Testis (tissue), 3 donors: ENCODE measurements around the gene ZNF438. TPM values are rescaled to one million over a fixed set of nuclear protein-coding genes. Genes with fewer than 3 reads are reported as not detected.
A peak's percentile ranks its signal among the peaks of the same experiment; 100 is the strongest.
"Not testable (repeated sequence)": the region's sequence is repeated elsewhere in the genome, so short reads cannot be mapped to it uniquely, and the experiment has no call there.

Source experiments
- DNase-seq: peaks from one replicate; pipeline ENCODE4 v3.0.0-alpha.2; 2019
- H3K27ac ChIP-seq, 2 donors: fragments of 200-600 bp; sonication (generic); one replicate each; pipeline ENCODE4 v1.5.1; 2019
- H3K27me3 ChIP-seq: fragments of 200-600 bp; sonication (generic); one replicate; pipeline ENCODE4 v1.5.1; 2019
- H3K36me3 ChIP-seq: fragments of 200-600 bp; sonication (generic); one replicate; pipeline ENCODE4 v1.5.1; 2017; ENCODE audit warnings: low read depth; ENCODE audit errors: missing control alignments
- H3K4me1 ChIP-seq: fragments of 200-600 bp; sonication (generic); one replicate; pipeline ENCODE4 v1.5.1; 2019
- H3K4me3 ChIP-seq, 2 donors: fragments of 200-600 bp; sonication (generic); one replicate each; pipeline ENCODE4 v1.5.1; 2017 to 2019
- H3K9me3 ChIP-seq: fragments of 200-600 bp; sonication (generic); one replicate; pipeline ENCODE4 v1.5.1; 2017
- CTCF ChIP-seq, 3 experiments: fragments of 450-650 bp in 2 of 3; fragments of 200-600 bp in 1 of 3; sonication (generic) in 1 of 3; IDR thresholded peaks; one replicate each; pipeline ENCODE4 v1.5.1; 2016 to 2019; ENCODE audit warnings: antibody characterized with exemption in 3 of 3, mild to moderate bottlenecking in 2 of 3, moderate library complexity in 1 of 3
- POLR2A ChIP-seq: fragments of 450-650 bp; IDR thresholded peaks from one replicate; pipeline ENCODE4 v1.6.1; 2017; ENCODE audit warnings: antibody characterized with exemption, mild to moderate bottlenecking, moderate library complexity
- WGBS, 2 donors: methylation state at CpG; one replicate each; pipeline ENCODE4 v1.1.5; 2018; 5-methylcytosine and 5-hydroxymethylcytosine counted together
- intact Hi-C: fragments of 100-400 bp; cut with DNase I; formaldehyde crosslinking; loops from one replicate; pipeline ENCODE4 v1.15.1; 2023; ENCODE audit warnings: low total_unique reads
- polyA plus RNA-seq: library from polyadenylated mRNA; stranded (reverse); fragments of 350-450 nt; fragmentation: Illumina TruSeq; extraction: RNeasy Lipid Tissue Mini Kit (QIAGEN cat#74804); gene quantifications from one replicate; pipeline ENCODE4 v1.2.3, GENCODE V29; 2014; ENCODE audit warnings: low read depth, low replicate concordance; ENCODE audit not compliant: insufficient read depth
- total RNA-seq, 2 donors: library from RNA; depleted of rRNA; stranded (reverse); fragments of >200 nt; gene quantifications; one replicate each; pipeline ENCODE4 v1.2.3, GENCODE V29; 2016

Gene ZNF438
- total and polyA plus RNA-seq, 3 donors from 2014 or later = 15.3 to 17.8 (median 16.2) TPM

DNA sequence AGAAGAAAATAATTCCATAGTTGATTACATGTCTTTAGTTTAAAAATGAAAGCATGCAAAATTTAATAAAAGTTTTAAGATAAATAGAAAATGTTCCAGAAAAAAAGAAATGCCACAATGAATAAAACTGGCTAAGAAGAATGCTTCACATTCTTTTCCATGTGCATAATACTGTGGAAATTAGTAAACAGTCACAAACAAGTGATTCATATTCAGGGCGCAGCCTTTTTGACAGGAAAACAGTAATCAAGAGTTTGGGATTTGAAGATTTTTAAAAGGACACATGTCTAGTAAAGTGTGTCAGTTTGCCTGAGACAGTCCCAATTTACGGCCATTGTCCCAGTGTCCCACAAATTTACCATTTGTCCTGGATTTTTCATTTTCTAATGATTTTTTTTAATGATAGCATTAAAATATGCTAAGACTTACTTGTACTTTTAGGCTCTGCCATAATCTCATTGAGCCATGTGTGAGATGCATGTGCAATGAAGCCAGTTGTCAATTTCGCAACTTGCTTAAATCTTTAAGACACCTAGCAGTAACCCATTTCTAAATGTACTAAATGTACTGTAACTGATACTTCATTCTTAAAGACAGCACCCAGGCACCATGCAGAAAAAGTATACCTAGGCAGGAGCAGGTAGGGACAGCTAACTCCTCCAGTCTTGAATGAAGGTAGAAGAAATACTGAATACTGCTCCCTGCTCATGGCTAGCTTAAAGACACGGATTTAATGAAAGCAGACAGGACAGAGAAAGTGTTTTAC lies 46.9 kb downstream of the ZNF438 start:
- Histone ChIP-seq H3K36me3 (no peaks in the 10 kb centered on the region), H3K27me3 (no peaks in the 10 kb centered on the region), H3K4me3 (no peak overlapping the region), H3K9me3 (no peaks in the 10 kb centered on the region), H3K4me1 (peaks cover 10% of the 10 kb centered on the region), H3K27ac (no peak overlapping the region)
- 86 to 90% methylated on average over 4 of the region's 4 CpGs for WGBS, 2 donors
- no peak for DNase-seq
- intact Hi-C loops = no loop called here
- no peak for TF ChIP-seq POLR2A
- TF ChIP-seq CTCF (IDR thresholded peaks at IDR 0.05) = no peak

DNA sequence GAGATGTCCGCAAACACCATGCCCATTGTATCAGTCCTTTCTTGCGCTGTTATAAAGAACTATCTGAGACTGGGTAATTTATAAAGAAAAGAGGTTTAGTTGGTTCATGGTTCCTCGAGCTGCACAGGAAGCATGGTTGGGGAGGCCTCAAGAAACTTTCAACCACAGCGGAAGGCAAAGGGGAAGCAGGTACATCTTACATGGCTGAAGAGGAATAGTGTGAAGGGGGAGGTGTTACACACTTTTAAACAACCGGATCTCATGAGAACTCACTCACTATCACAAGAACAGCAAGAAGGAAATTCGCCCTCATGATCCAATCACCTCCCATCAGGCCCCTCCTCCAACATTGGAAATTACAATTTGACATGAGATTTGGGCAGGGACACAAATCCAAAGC lies 48.5 kb downstream of the ZNF438 start:
- H3K4me3 ChIP-seq, DNase-seq, H3K9me3 ChIP-seq, H3K27me3 ChIP-seq, intact Hi-C loops, H3K36me3 ChIP-seq, H3K27ac ChIP-seq: not testable (repeated sequence)
- 86 to 95% methylated on average over 6 of the region's 6 CpGs for WGBS, 2 donors
- H3K4me1 ChIP-seq = peaks cover 10% of the 10 kb centered on the region

DNA sequence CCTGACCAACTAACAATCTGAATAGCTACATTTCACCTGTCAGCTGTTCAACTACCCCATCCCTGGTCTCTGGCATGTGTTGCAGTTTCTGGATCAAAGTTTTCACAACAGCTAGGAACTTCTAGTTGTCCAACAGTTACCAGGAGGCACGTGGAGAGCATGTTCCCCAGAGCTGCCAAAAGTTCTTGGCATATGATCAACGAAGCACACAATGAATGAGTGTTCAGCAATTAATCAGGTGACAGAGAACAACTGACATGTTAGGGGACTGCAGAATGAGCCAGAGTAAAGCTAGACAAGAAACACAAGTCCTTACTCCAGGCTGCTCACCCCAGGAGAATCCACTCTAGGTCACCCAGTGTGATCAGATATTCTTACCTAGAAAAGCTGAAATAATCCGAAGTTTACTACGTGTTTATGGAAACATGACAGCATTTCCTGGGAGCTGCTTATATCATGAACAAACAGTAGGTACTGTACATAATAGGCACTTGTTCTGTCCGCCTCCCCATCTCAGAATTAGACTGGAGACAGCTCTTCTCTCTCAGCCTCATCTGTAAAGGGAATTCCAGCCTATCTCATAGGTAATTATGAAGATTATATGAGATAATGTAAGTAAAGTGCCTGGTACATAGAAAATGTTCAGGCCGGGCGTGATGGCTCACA lies 50.6 kb downstream of the ZNF438 start:
- no peaks in the 10 kb centered on the region for H3K36me3 ChIP-seq
- peaks cover 10% of the 10 kb centered on the region for H3K4me1 ChIP-seq
- DNase-seq = peak; percentile 87
- H3K27ac ChIP-seq = peak overlapping the region; percentile 3 to 6
- no peaks in the 10 kb centered on the region for H3K9me3 ChIP-seq
- no peaks in the 10 kb centered on the region for H3K27me3 ChIP-seq
- TF ChIP-seq CTCF (IDR thresholded peaks at IDR 0.05) (no peak), POLR2A (no peak)
- H3K4me3 ChIP-seq = no peak overlapping the region
- intact Hi-C loops = no loop called here
- 51 to 55% methylated on average over 7 of the region's 7 CpGs for WGBS, 2 donors

GRCh38 chr10:30979956-30980355 lies 51.7 kb downstream of the ZNF438 start:
- Histone ChIP-seq H3K4me1 (peaks cover 12% of the 10 kb centered on the region), H3K27ac (no peak overlapping the region), H3K4me3 (no peak overlapping the region), H3K27me3 (no peaks in the 10 kb centered on the region), H3K9me3 (no peaks in the 10 kb centered on the region), H3K36me3 (no peaks in the 10 kb centered on the region)
- intact Hi-C loops = no loop called here
- DNase-seq = no peak
- 92 to 95% methylated on average over 4 of the region's 4 CpGs for WGBS, 2 donors
- TF ChIP-seq CTCF (IDR thresholded peaks at IDR 0.05) (no peak), POLR2A (no peak)

DNA sequence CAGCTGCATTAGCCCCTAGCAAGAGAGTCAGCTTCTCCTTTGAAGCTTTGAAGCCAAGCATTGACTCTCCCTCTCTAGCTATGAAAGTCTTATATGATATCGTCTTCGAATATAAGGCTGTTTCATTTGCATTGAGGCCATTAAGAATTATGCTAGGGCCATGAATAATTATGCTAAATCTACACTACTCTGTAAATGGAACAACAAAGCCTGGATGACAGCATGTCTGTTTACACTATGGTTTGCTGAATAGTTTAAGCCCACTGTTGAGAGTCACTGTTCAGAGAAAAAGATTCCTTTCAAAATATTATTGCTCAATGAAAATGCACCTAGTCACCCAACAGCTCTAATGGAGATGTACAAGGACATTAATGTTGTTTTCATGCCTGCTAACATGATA lies 52.8 kb downstream of the ZNF438 start:
- H3K27me3 ChIP-seq = no peaks in the 10 kb centered on the region
- 93 to 99% methylated on average over 2 of the region's 2 CpGs for WGBS, 2 donors

More for the DNA sequence above, 52.8 kb downstream of the ZNF438 start:
- intact Hi-C loops = no loop called here
- DNase-seq = no peak
- H3K36me3 ChIP-seq = no peaks in the 10 kb centered on the region
- TF ChIP-seq CTCF (IDR thresholded peaks at IDR 0.05) (no peak), POLR2A (no peak)
- peaks cover 15% of the 10 kb centered on the region for H3K4me1 ChIP-seq
- H3K27ac ChIP-seq = no peak overlapping the region
- H3K9me3 ChIP-seq = no peaks in the 10 kb centered on the region
- no peak overlapping the region for H3K4me3 ChIP-seq
